NCI-H748 treated with DMSO at 0.1 percent for 48 hours (cell line): Measurements from ENCODE around the gene ARMC5.
"Not testable (repeated sequence)": the region's sequence is repeated elsewhere in the genome, so short reads cannot be mapped to it uniquely, and the experiment has no call there.

Experiments
- DNase-seq: peaks from one replicate; lab custom pipeline; 2025; lab: John Stamatoyannopoulos, UW

ARMC5 gene

DNA sequence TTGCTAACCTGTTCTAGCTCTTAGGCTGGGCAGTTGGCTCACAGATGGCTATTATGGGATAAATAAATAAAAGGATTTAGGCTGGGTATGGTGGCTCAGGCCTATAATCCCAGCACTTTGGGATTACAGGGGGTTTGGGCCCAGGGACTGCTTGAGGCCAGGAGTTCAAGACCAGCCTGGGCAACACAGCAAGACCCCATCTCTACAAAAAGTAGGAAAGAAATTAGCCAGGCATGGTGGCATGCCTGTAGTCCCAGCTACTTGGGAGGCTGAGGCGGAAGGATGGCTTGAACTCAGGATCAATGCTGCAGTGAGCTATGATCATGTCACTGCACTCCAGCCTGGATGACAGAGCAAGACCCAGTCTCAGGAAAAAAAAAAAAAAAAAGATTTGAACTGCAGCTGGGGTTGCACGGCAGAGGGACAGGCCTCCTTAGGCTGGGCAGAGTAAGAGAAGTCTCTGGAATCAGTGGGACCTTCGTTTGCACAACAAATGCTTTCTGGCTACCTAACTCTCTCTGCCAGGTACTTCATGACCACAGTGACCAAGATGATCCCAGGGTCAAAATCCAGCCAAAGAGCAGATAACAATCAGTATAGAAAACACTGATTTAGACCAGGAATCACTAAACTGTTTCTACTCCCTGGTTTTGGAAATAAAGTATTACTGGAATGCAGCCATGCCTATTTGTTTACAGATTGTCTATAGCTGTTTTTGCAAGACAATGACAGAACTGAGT, 42.1 kb downstream of the ARMC5 start:
- DNase-seq = no peak

DNA sequence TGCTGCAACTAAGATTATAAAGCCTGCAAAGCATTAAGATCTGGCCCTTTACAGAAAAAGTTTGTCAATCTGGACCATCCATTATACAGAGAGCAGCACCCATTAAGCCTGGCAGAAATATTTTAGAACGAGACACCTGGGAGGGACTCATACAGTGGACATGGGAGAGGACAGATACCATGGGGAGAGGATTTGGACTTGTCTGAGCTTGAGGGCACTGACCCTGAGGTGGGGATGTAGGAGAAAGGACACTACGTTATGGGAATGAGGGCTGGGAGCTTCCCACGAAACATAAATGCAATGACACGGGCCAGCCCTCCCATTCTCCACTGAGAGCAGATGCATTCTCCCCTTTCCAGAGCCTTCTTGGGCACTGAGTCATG, 42.7 kb downstream of the ARMC5 start:
- no peak for DNase-seq

GRCh38 chr16:31502981-31503380, 43.7 kb downstream of the ARMC5 start:
- DNase-seq = no peak

DNA sequence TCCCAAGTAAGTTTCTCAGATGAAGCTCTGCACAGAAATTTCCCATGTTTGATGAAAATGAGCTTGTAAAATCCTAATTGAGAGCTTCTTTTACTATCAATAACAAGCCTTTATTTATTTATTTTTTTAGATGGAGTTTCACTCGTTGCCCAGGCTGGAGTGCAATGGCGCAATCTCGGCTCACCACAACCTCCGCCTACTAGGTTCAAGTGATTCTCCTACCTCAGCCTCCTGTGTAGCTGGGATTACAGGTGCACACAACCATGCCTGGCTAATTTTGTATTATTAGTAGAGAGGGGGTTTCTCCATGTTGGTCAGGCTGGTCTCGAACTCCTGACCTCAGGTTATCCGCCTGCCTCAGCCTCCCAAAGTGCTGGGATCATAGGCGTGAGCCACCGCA, 44.3 kb downstream of the ARMC5 start:
- DNase-seq = not testable (repeated sequence)

- DNase-seq = no peak
Observed at GRCh38 chr16:31504159-31504558, 44.9 kb downstream of the ARMC5 start.

GRCh38 chr16:31505483-31505882, 46.2 kb downstream of the ARMC5 start:
- DNase-seq = no peak

DNA sequence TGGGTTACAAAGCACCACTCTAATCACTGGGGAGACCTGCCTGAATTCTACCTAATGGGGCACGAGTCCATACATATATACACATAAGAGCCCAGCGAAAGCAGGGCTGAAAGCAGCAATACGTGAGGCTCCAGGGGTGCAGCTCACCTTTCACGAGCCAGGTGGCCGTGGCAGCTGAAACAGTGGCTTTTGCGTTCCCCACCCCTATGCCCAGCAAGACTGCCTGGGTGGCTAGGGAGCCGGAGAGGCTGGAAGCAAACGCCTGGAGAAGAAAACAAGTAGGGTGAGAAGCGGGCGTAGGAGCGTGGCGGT, 48.3 kb downstream of the ARMC5 start:
- DNase-seq = no peak

GRCh38 chr16:31507929-31508705, 48.8 kb downstream of the ARMC5 start, which contains the start of gene RUSF1:
Gene RUSF1, minus strand, starts transcription at chr16:31508391. Its CDS starts 18 bp downstream, at chr16:31508373.
- peak; percentile 64 for DNase-seq

DNA sequence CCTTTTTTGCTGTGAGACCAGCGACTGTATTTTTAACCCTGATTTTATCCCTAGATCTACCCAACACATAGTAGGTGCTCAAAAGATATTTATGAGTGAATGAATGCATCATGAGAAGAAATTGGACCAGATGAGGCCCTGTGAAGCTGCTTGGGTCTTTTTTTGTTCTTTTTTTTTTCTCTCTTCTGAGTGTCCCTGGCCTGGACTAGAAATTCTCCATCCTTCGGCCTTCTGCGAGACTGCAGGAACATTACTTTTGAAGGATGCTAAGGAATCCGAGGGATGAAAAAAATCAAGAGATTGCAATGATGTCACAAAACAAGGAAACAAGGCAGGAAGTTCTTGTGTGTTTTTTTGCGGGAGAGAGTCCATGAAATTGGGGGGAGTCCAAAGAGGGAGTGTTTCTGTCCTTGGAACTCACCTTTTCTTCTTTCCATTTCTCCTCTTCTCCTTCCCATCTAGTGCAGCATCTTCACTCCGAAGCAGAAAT, 49.5 kb downstream of the ARMC5 start:
- DNase-seq = no peak

GRCh38 chr16:31513126-31513525, 53.8 kb downstream of the ARMC5 start:
- no peak for DNase-seq

DNA sequence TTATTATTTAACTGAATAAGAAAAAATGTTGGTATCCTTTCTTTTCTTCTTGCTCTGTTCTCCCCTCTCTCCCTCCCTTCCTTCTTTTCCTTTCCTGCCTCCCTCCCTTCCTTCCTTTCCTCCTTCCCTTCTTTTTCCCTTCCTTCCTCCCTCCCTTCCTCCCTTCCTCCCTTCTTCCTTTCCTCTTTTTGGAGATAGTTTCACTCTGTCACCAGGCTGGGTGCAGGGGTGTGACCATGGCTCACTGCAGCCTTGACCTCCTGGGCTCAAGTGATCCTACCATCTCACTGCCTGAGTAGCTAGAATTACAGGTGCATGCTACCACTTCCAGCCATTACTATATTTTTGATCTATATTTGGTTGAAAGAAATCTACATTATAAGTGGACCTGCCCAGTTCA, 54.6 kb downstream of the ARMC5 start:
- no peak for DNase-seq
